Astrocyte of the cerebellum (primary cell): ENCODE measurements around the gene CACNA1E.

Experiments used
- DNase-seq: peaks from one replicate; pipeline ENCODE4 v3.0.0-alpha.2; 2011; ENCODE audit warnings: low read depth
- H3K4me3 ChIP-seq: 2 replicates; pipeline ENCODE4 v1.5.1; 2011; ENCODE audit warnings: mild to moderate bottlenecking, low read depth, low read length, moderate library complexity
- CTCF ChIP-seq: IDR thresholded peaks from 2 replicates; pipeline ENCODE4 v1.5.1; 2012; ENCODE audit warnings: low read length, low read depth, moderate library complexity, mild to moderate bottlenecking; ENCODE audit errors: missing control alignments
- in situ Hi-C: cut with HindIII; loops from 2 replicates; pipeline ENCODE4 v1.10.0; 2017; ENCODE audit warnings: low sequenced_read_pairs

Gene CACNA1E

GRCh38 chr1:181506563-181507353, 23.4 kb downstream of the CACNA1E start:
- no peak overlapping the region for H3K4me3 ChIP-seq
- in situ Hi-C loops = no loop called here
- no peak for TF ChIP-seq CTCF
- no peak for DNase-seq

GRCh38 chr1:181508486-181509165, 25.3 kb downstream of the CACNA1E start:
- no peak overlapping the region for H3K4me3 ChIP-seq
- in situ Hi-C loops = no loop called here
- TF ChIP-seq CTCF = no peak
- DNase-seq = no peak

- TF ChIP-seq CTCF = no peak
- in situ Hi-C loops = no loop called here
Observed at GRCh38 chr1:181513786-181514297, 30.5 kb downstream of the CACNA1E start.

GRCh38 chr1:181514298-181515290, 31.3 kb downstream of the CACNA1E start:
- TF ChIP-seq CTCF = no peak
- no peak for DNase-seq
- in situ Hi-C loops = no loop called here
- no peak overlapping the region for H3K4me3 ChIP-seq

More at GRCh38 chr1:181513786-181514297, 30.5 kb downstream of the CACNA1E start:
- H3K4me3 ChIP-seq = no peak overlapping the region
- peak; percentile 4 for DNase-seq

GRCh38 chr1:181516706-181517105, 33.4 kb downstream of the CACNA1E start:
- H3K4me3 ChIP-seq = no peak overlapping the region
- no peak for DNase-seq
- in situ Hi-C loops = no loop called here
- no peak for TF ChIP-seq CTCF
